Activated CD8-positive, alpha-beta memory T cell treated with anti-CD3 and anti-CD28 coated beads, Interleukin-2, amount 50 U/mL, for 4 hours (primary cell): Measurements from ENCODE around the gene DCTN3.
"Not testable (repeated sequence)": the region's sequence is repeated elsewhere in the genome, so short reads cannot be mapped to it uniquely, and the experiment has no call there.

Source experiments
- DNase-seq: peaks from one replicate; pipeline ENCODE4 v3.0.0-alpha.2; 2020

DCTN3 gene

GRCh38 chr9:34646211-34647083 is 26.2 kb upstream of the DCTN3 start, which contains the start of gene GALT:
GALT (plus strand) TSS chr9:34646675; CDS start chr9:34646705, 30 bp downstream.
- DNase-seq = peak; percentile 98

GRCh38 chr9:34644766-34645314 is 24.5 kb upstream of the DCTN3 start:
- DNase-seq = no peak

- DNase-seq = no peak
Observed at GRCh38 chr9:34642679-34643078, 22.4 kb upstream of the DCTN3 start.

- DNase-seq = not testable (repeated sequence)
Observed at GRCh38 chr9:34639322-34639721, 19.0 kb upstream of the DCTN3 start.

- no peak for DNase-seq
Observed at GRCh38 chr9:34638138-34638445, 17.8 kb upstream of the DCTN3 start.

- peak; percentile 95 for DNase-seq
Observed at GRCh38 chr9:34637356-34638137, 17.3 kb upstream of the DCTN3 start, which contains the start of gene SIGMAR1. SIGMAR1 (minus strand) TSS chr9:34637787; CDS start chr9:34637697, 90 bp downstream.

GRCh38 chr9:34636791-34637355 is 16.6 kb upstream of the DCTN3 start:
- no peak for DNase-seq

GRCh38 chr9:34635556-34635955 is 15.3 kb upstream of the DCTN3 start:
- DNase-seq = no peak

GRCh38 chr9:34634551-34635248 is 14.4 kb upstream of the DCTN3 start:
- DNase-seq = no peak

GRCh38 chr9:34633851-34634550 is 13.7 kb upstream of the DCTN3 start:
- peak; percentile 76 for DNase-seq

GRCh38 chr9:34633166-34633565 is 12.9 kb upstream of the DCTN3 start:
- no peak for DNase-seq

- DNase-seq = no peak
Observed at GRCh38 chr9:34630402-34631154, 10.3 kb upstream of the DCTN3 start.

GRCh38 chr9:34629491-34629808 is 9.2 kb upstream of the DCTN3 start:
- DNase-seq = no peak

GRCh38 chr9:34628656-34629490 is 8.6 kb upstream of the DCTN3 start, which contains the start of gene ARID3C:
ARID3C (minus strand) TSS chr9:34629066; CDS start chr9:34628014, 1,052 bp downstream.
- DNase-seq = peak; percentile 56

- DNase-seq = no peak
Observed at GRCh38 chr9:34627716-34628655, 7.7 kb upstream of the DCTN3 start.

GRCh38 chr9:34625186-34625486 is 4.8 kb upstream of the DCTN3 start:
- DNase-seq = no peak

- DNase-seq = no peak
Observed at GRCh38 chr9:34624475-34625185, 4.3 kb upstream of the DCTN3 start.

GRCh38 chr9:34623374-34624235 is 3.3 kb upstream of the DCTN3 start:
- DNase-seq = no peak
